Endodermal cell (in vitro differentiated cells): Measurements from ENCODE around the gene TNFRSF9. TPM values are rescaled to one million over a fixed set of nuclear protein-coding genes. Genes with fewer than 3 reads are reported as not detected.

Experiments used
- DNase-seq: peaks from one replicate; pipeline ENCODE4 v3.0.0-alpha.2; 2017
- H3K27ac ChIP-seq: 2 replicates; pipeline ENCODE4 v1.5.1; 2013; ENCODE audit warnings: mild to moderate bottlenecking, low read depth, low read length, moderate library complexity
- H3K27me3 ChIP-seq: 2 replicates; pipeline ENCODE4 v1.6.1; 2013; ENCODE audit warnings: mild to moderate bottlenecking, low read length, moderate library complexity; ENCODE audit not compliant: insufficient read depth, control insufficient read depth, poor library complexity, severe bottlenecking
- H3K36me3 ChIP-seq: 2 replicates; pipeline ENCODE4 v1.7.0; 2013; ENCODE audit warnings: mild to moderate bottlenecking, low read length, moderate library complexity; ENCODE audit not compliant: control insufficient read depth, insufficient read depth
- H3K4me1 ChIP-seq: one replicate; pipeline ENCODE4 v1.7.0; 2013; ENCODE audit warnings: low read length; ENCODE audit not compliant: control insufficient read depth, insufficient read depth
- H3K4me3 ChIP-seq: 2 replicates; pipeline ENCODE4 v1.5.1; 2013; ENCODE audit warnings: mild to moderate bottlenecking, low read length, moderate library complexity
- H3K9ac ChIP-seq: 2 replicates; pipeline ENCODE4 v1.6.1; 2013; ENCODE audit warnings: mild to moderate bottlenecking, low read length, moderate library complexity; ENCODE audit not compliant: poor library complexity, severe bottlenecking; ENCODE audit errors: extremely low read depth
- H3K9me3 ChIP-seq: 2 replicates; pipeline ENCODE4 v1.6.1; 2013; ENCODE audit warnings: mild to moderate bottlenecking, low read length, moderate library complexity; ENCODE audit not compliant: control insufficient read depth
- H3K27ac Mint-ChIP-seq: 2 replicates; pipeline ENCODE4 v1.8.0; 2020; ENCODE audit warnings: mixed read lengths
- H3K27me3 Mint-ChIP-seq: 2 replicates; pipeline ENCODE4 v1.8.0; 2021; ENCODE audit warnings: mild to moderate bottlenecking, mixed read lengths; ENCODE audit not compliant: insufficient read depth
- H3K36me3 Mint-ChIP-seq: 2 replicates; pipeline ENCODE4 v1.8.0; 2020; ENCODE audit warnings: low read depth, mixed read lengths
- H3K4me1 Mint-ChIP-seq: 2 replicates; pipeline ENCODE4 v1.8.0; 2020; ENCODE audit warnings: mixed read lengths
- H3K4me3 Mint-ChIP-seq: 2 replicates; pipeline ENCODE4 v1.8.0; 2020; ENCODE audit warnings: mild to moderate bottlenecking, moderate library complexity, mixed read lengths
- H3K9me3 Mint-ChIP-seq: 2 replicates; pipeline ENCODE4 v1.8.0; 2020; ENCODE audit warnings: mild to moderate bottlenecking, mixed read lengths
- WGBS, 2 experiments: methylation state at CpG; one replicate each; pipeline versions ENCODE4 v1.1.5 to v1.1.7; 2013; ENCODE audit warnings: missing lambda C conversion rate in 2 of 2, mixed read lengths in 1 of 2; ENCODE audit not compliant: insufficient coverage in 1 of 2, insufficient read length in 1 of 2; 5-methylcytosine and 5-hydroxymethylcytosine counted together
- total RNA-seq, 2 donors: library from RNA; stranded (reverse); fragmentation: NEBNext Ultra II Directional in 1 of 2; extraction: Animal tissue kit (Norgen Biotek cat#: 25700) in 1 of 2; gene quantifications; 2 replicates in 1 of 2; 3 replicates in 1 of 2; pipeline ENCODE4 v1.2.1, GENCODE V29; 2021
- TF ChIP-seq, protein P1 (sequence below): fragments of 200-600 bp; sonication (generic); conservative IDR thresholded peaks from 2 replicates; pipeline ENCODE4 v1.5.0; 2021; ENCODE audit warnings: antibody characterized with exemption, mild to moderate bottlenecking

The TNFRSF9 gene
- total RNA-seq, 2 donors from 2014 or later: not detected

DNA sequence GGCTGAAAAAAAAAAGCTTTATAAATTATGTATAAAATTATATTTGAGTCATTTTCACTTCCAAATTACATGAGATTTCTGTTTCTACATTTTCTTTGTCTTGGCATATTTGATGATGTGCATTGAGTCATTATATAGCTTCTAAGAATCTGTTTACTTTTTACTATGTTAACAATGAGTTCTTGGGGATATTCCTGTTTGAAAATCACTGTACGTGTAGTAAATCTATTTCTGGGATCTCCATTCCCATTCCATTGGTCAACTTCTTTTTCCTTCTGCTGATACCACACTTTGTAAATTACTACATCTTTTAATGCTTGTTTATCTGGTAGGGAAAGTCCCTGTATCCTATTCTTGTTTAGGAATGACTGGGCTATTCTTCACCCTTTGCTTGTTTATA is 43.6 kb downstream of the TNFRSF9 start:
- H3K4me3 ChIP-seq: no peak overlapping the region
- H3K9me3 Mint-ChIP-seq: peaks cover 5% of the 10 kb centered on the region
- no peak overlapping the region for H3K27ac ChIP-seq
- H3K4me3 Mint-ChIP-seq: no peak overlapping the region
- no peaks in the 10 kb centered on the region for H3K4me1 ChIP-seq
- H3K27me3 Mint-ChIP-seq: peaks cover 6% of the 10 kb centered on the region
- no peak overlapping the region for H3K27ac Mint-ChIP-seq
- no peak for DNase-seq
- WGBS, 2 experiments: 80 to 100% methylated on average over 1 of the region's 1 CpG
- H3K4me1 Mint-ChIP-seq: peaks cover 4% of the 10 kb centered on the region
- no peaks in the 10 kb centered on the region for H3K27me3 ChIP-seq
- no peaks in the 10 kb centered on the region for H3K36me3 Mint-ChIP-seq
- peaks cover 7% of the 10 kb centered on the region for H3K9me3 ChIP-seq
- no peak overlapping the region for H3K9ac ChIP-seq
- H3K36me3 ChIP-seq: no peaks in the 10 kb centered on the region
- TF ChIP-seq, protein P1, sequence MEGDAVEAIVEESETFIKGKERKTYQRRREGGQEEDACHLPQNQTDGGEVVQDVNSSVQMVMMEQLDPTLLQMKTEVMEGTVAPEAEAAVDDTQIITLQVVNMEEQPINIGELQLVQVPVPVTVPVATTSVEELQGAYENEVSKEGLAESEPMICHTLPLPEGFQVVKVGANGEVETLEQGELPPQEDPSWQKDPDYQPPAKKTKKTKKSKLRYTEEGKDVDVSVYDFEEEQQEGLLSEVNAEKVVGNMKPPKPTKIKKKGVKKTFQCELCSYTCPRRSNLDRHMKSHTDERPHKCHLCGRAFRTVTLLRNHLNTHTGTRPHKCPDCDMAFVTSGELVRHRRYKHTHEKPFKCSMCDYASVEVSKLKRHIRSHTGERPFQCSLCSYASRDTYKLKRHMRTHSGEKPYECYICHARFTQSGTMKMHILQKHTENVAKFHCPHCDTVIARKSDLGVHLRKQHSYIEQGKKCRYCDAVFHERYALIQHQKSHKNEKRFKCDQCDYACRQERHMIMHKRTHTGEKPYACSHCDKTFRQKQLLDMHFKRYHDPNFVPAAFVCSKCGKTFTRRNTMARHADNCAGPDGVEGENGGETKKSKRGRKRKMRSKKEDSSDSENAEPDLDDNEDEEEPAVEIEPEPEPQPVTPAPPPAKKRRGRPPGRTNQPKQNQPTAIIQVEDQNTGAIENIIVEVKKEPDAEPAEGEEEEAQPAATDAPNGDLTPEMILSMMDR: no peak

- Mint-ChIP-seq H3K27ac (no peak overlapping the region), H3K4me1 (no peaks in the 10 kb centered on the region), H3K27me3 (peaks cover 2% of the 10 kb centered on the region), H3K36me3 (no peaks in the 10 kb centered on the region), H3K4me3 (no peak overlapping the region), H3K9me3 (peaks cover 5% of the 10 kb centered on the region)
- H3K36me3 ChIP-seq: no peaks in the 10 kb centered on the region
- H3K4me1 ChIP-seq: no peaks in the 10 kb centered on the region
- DNase-seq: no peak
- H3K9me3 ChIP-seq: peaks cover 7% of the 10 kb centered on the region
- no peaks in the 10 kb centered on the region for H3K27me3 ChIP-seq
- H3K9ac ChIP-seq: no peak overlapping the region
- H3K4me3 ChIP-seq: no peak overlapping the region
- whole genome bisulfite sequencing, 2 experiments: 91 to 97% methylated on average over 9 to 13 of the region's 13 CpGs
- no peak overlapping the region for H3K27ac ChIP-seq
- TF ChIP-seq, protein P1: no peak
Observed at GRCh38 chr1:7893529-7894180, 47.0 kb downstream of the TNFRSF9 start.

GRCh38 chr1:7891804-7892203 is 48.8 kb downstream of the TNFRSF9 start:
- no peak for DNase-seq
- Mint-ChIP-seq H3K36me3 (no peaks in the 10 kb centered on the region), H3K9me3 (peaks cover 5% of the 10 kb centered on the region), H3K27me3 (peaks cover 8% of the 10 kb centered on the region), H3K4me1 (no peaks in the 10 kb centered on the region), H3K4me3 (no peak overlapping the region), H3K27ac (no peak overlapping the region)
- H3K36me3 ChIP-seq: no peaks in the 10 kb centered on the region
- H3K27ac ChIP-seq: no peak overlapping the region
- no peaks in the 10 kb centered on the region for H3K27me3 ChIP-seq
- 83% methylated on average over 8 to 9 of the region's 9 CpGs for WGBS, 2 experiments
- TF ChIP-seq, protein P1: no peak
- H3K4me1 ChIP-seq: no peaks in the 10 kb centered on the region
- H3K4me3 ChIP-seq: no peak overlapping the region
- peaks cover 7% of the 10 kb centered on the region for H3K9me3 ChIP-seq
- no peak overlapping the region for H3K9ac ChIP-seq
